ENCODE results near the gene BRK1. TPM values are rescaled to one million over a fixed set of nuclear protein-coding genes. Genes with fewer than 3 reads are reported as not detected.

The BRK1 gene
- total and polyA plus RNA-seq, 9 of the 15 experiments (the other 6 are each of a cell fraction or from before 2014, with no cell fraction given), result 105 to 634 (median 250) TPM

DNA sequence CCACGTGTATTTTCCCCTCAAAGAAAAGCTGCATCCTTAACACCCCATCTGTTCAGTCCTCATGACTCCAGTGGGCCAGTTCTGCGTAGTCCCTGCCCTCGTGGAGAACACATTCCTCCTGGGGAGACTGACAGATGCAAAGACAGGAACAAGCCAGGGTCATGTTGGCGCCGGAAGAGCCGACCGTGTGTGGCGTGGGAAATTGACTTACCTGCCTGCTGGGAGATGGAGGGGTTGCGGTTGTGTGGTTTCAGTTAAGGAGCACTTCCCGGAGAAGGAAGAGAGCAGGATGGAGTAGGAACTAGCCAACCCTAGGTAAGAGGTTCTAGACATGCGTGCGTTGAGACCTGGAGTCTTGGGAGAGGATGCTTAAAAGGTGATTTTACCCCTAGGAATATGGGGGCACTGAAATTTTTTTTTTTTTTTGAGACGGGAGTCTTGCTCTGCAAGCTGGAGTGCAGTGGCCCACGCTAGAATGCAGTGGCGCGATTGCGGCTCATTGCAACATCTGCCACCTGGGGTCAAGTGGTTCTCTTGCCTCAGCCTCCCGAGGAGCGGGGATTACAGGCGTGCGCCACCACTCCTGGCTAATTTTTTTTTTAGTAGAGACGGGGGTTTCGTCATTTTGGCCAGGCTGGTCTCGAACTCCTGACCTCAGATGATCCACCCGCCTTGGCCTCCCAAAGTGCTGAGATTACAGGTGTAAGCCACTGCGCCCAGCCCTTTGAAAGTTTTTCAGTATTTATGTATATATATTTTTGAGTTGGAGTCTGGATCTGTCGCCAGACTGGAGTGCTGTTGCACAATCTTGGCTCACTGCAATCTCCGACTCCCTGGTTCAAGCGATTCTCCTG lies 27.5 kb downstream of the BRK1 start (continued):
- TF ChIP-seq RNF219 (CRISPR knock-in tag; IDR thresholded peaks at IDR 0.05) (no peak), SIN3B (IDR thresholded peaks at IDR 0.05; ENCODE audit: low read depth) (no peak), ZBTB12 (CRISPR knock-in tag; IDR thresholded peaks at IDR 0.05) (no peak), RHOXF2B (CRISPR knock-in tag; conservative IDR thresholded peaks at IDR 0.05) (peak; percentile 65; the same call in 1 of the 2 replicates), CHD1 (IDR thresholded peaks at IDR 0.05; ENCODE audit: low read length) (no peak), FUS (optimal IDR thresholded peaks at IDR 0.05; ENCODE audit: low read depth, low read length) (no peak), GATAD2A (IDR thresholded peaks at IDR 0.05) (no peak), PTTG1 (tag; IDR thresholded peaks at IDR 0.05; ENCODE audit: low read depth) (no peak), ZNF707 (CRISPR knock-in tag; conservative IDR thresholded peaks at IDR 0.05) (no peak), PTRF (tag; IDR thresholded peaks at IDR 0.05) (no peak), FOXM1 (IDR thresholded peaks at IDR 0.05; ENCODE audit: low read depth) (no peak; the same call in 1 of the 2 replicates), FOXM1 (CRISPR knock-in tag; IDR thresholded peaks at IDR 0.05; ENCODE audit: low read depth) (no peak), SNIP1 (IDR thresholded peaks at IDR 0.05; ENCODE audit: low read depth) (no peak), ILF3 (IDR thresholded peaks at IDR 0.05; ENCODE audit: borderline replicate concordance) (no peak), SMAD3 (CRISPR knock-in tag; conservative IDR thresholded peaks at IDR 0.05) (no peak)
- TF ChIP-seq, protein P1, sequence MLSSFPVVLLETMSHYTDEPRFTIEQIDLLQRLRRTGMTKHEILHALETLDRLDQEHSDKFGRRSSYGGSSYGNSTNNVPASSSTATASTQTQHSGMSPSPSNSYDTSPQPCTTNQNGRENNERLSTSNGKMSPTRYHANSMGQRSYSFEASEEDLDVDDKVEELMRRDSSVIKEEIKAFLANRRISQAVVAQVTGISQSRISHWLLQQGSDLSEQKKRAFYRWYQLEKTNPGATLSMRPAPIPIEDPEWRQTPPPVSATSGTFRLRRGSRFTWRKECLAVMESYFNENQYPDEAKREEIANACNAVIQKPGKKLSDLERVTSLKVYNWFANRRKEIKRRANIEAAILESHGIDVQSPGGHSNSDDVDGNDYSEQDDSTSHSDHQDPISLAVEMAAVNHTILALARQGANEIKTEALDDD (IDR thresholded peaks at IDR 0.05), result no peak
- TF ChIP-seq, protein P2, sequence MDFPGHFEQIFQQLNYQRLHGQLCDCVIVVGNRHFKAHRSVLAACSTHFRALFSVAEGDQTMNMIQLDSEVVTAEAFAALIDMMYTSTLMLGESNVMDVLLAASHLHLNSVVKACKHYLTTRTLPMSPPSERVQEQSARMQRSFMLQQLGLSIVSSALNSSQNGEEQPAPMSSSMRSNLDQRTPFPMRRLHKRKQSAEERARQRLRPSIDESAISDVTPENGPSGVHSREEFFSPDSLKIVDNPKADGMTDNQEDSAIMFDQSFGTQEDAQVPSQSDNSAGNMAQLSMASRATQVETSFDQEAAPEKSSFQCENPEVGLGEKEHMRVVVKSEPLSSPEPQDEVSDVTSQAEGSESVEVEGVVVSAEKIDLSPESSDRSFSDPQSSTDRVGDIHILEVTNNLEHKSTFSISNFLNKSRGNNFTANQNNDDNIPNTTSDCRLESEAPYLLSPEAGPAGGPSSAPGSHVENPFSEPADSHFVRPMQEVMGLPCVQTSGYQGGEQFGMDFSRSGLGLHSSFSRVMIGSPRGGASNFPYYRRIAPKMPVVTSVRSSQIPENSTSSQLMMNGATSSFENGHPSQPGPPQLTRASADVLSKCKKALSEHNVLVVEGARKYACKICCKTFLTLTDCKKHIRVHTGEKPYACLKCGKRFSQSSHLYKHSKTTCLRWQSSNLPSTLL (IDR thresholded peaks at IDR 0.05), result no peak
- TF ChIP-seq, protein P3, sequence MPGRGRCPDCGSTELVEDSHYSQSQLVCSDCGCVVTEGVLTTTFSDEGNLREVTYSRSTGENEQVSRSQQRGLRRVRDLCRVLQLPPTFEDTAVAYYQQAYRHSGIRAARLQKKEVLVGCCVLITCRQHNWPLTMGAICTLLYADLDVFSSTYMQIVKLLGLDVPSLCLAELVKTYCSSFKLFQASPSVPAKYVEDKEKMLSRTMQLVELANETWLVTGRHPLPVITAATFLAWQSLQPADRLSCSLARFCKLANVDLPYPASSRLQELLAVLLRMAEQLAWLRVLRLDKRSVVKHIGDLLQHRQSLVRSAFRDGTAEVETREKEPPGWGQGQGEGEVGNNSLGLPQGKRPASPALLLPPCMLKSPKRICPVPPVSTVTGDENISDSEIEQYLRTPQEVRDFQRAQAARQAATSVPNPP (IDR thresholded peaks at IDR 0.05; ENCODE audit: borderline replicate concordance, insufficient read depth, insufficient read length), result no peak
- TF ChIP-seq, protein P4, sequence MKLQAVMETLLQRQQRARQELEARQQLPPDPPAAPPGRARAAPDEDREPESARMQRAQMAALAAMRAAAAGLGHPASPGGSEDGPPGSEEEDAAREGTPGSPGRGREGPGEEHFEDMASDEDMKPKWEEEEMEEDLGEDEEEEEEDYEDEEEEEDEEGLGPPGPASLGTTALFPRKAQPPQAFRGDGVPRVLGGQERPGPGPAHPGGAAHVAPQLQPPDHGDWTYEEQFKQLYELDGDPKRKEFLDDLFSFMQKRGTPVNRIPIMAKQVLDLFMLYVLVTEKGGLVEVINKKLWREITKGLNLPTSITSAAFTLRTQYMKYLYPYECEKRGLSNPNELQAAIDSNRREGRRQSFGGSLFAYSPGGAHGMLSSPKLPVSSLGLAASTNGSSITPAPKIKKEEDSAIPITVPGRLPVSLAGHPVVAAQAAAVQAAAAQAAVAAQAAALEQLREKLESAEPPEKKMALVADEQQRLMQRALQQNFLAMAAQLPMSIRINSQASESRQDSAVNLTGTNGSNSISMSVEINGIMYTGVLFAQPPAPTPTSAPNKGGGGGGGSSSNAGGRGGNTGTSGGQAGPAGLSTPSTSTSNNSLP (IDR thresholded peaks at IDR 0.05; ENCODE audit: borderline replicate concordance, low read depth, low read length), result no peak

Measured in K562 (cell line).